ENCODE measurements around the gene APOBR. TPM values are rescaled to one million over a fixed set of nuclear protein-coding genes. Genes with fewer than 3 reads are reported as not detected.

The APOBR gene
- total RNA-seq, 1 experiment from 2014 or later: 0.05 TPM

DNA sequence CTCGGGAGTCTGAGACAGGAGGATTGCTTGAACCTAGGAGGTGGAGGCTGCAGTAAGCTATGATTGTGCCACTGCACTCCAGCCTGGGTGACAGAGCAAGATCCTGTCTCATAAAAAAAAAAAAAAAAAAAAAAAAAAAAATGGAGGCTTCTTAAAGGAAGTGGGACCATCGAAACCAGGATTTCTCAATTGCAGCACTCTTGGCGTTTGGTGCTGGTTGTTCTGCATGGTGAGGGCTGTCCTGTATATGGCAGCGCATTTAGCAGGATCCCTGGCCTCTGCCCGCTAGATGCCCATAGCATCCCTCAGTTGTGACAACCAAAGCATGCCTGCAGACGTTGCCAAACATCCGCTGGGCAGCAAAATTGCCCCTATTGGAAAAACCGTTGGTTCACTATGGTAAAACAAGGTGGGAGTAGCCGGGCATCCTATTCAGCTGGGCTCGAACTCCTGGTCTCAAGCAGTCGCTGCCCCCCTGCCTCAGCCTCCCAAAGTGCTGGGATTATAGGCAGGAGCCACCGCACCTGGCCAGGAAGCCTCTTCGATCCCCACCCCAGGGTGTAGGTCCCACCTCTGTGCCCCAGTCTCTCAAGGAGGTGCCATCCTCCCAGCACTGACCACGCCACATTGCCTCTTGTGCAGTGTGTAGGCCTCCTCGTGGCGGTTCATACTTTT is 15.8 kb upstream of the APOBR start:
- H3K36me3 ChIP-seq (ENCODE audit: control insufficient read depth in 1 of 2, insufficient read depth in 2 of 2, low read length in 2 of 2): peaks cover 0 to 4% of the 10 kb centered on the region in 2 experiments; a peak in 1 of 4 replicates
- no TSS peak for BruUV-seq (replicated peaks)
- no peak overlapping the region for H3K9ac ChIP-seq (ENCODE audit: low read length)
- intact Hi-C loops (cut with micrococcal nuclease): no loop called here
- DNase-seq (ENCODE audit: low read depth, low spot score) (no peak), ATAC-seq (no peak)
- ChIA-PET POLR2A (no interaction called here), RAD21 (ENCODE audit: low non-redundant PET in 1 of 2, low total read pairs in 2 of 2, uncharacterized antibody in 2 of 2, unreplicated experiment in 2 of 2) (no interaction called here), CTCF (no interaction called here)
- H3K27me3 ChIP-seq (ENCODE audit: insufficient read depth, low read length): no peaks in the 10 kb centered on the region
- H3K4me2 ChIP-seq (ENCODE audit: low read length): no peak overlapping the region
- no peak overlapping the region for H3K27ac ChIP-seq (ENCODE audit: low read depth, low read length)
- H3K79me2 ChIP-seq (ENCODE audit: insufficient read depth, low read length): no peaks in the 10 kb centered on the region
- no peaks in the 10 kb centered on the region for H4K20me1 ChIP-seq (ENCODE audit: insufficient read depth)
- TF ChIP-seq YY1 (IDR thresholded peaks at IDR 0.05; ENCODE audit: extremely low read depth, insufficient replicate concordance, low read depth, low read length): no peak
- TF ChIP-seq SP1 (IDR thresholded peaks at IDR 0.05; ENCODE audit: low read depth): no peak
- no peak for TF ChIP-seq RAD21 (IDR thresholded peaks at IDR 0.05; ENCODE audit: low read depth)
- no peak for TF ChIP-seq ZNF274 (IDR thresholded peaks at IDR 0.05; ENCODE audit: low read depth, low read length)
- TF ChIP-seq SRF (IDR thresholded peaks at IDR 0.05; ENCODE audit: low read depth): no peak
- TF ChIP-seq, protein P1, sequence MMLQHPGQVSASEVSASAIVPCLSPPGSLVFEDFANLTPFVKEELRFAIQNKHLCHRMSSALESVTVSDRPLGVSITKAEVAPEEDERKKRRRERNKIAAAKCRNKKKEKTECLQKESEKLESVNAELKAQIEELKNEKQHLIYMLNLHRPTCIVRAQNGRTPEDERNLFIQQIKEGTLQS (IDR thresholded peaks at IDR 0.05): no peak
- TF ChIP-seq SIN3A (IDR thresholded peaks at IDR 0.05; ENCODE audit: low read depth): no peak
- TF ChIP-seq ZBTB33 (IDR thresholded peaks at IDR 0.05; ENCODE audit: extremely low read depth, insufficient replicate concordance, low read length): no peak
- no peak for TF ChIP-seq EGR1 (IDR thresholded peaks at IDR 0.05; ENCODE audit: low read depth)
- no peak for TF ChIP-seq ELF1 (IDR thresholded peaks at IDR 0.05; ENCODE audit: borderline replicate concordance, low read depth)
- TF ChIP-seq EZH2phosphoT487 (IDR thresholded peaks at IDR 0.05; ENCODE audit: borderline replicate concordance): no peak
- no peak for TF ChIP-seq POLR2A (IDR thresholded peaks at IDR 0.05; ENCODE audit: borderline replicate concordance, extremely low read depth, insufficient read depth, insufficient read length)
- TF ChIP-seq CEBPB (IDR thresholded peaks at IDR 0.05; ENCODE audit: low read depth): no peak
- no peaks in the 10 kb centered on the region for H3K9me3 ChIP-seq (ENCODE audit: control insufficient read depth in 1 of 2, insufficient read depth in 1 of 2, low read depth in 1 of 2, low read length in 2 of 2)
- no peak overlapping the region for H3K4me3 ChIP-seq (replicated peaks in 1 of 2; ENCODE audit: low read depth in 1 of 2, low read length in 2 of 2)
- no peaks in the 10 kb centered on the region for H3K4me1 ChIP-seq (ENCODE audit: control insufficient read depth in 1 of 2, insufficient read depth in 2 of 2, low read length in 2 of 2)
- H2AFZ ChIP-seq (ENCODE audit: low read depth, low read length, poor library complexity, severe bottlenecking): no peak overlapping the region
- no peaks in the 10 kb centered on the region for H3K9me2 ChIP-seq (ENCODE audit: insufficient read depth)
